Measurements from ENCODE around the gene ITIH3.

ITIH3 gene

DNA sequence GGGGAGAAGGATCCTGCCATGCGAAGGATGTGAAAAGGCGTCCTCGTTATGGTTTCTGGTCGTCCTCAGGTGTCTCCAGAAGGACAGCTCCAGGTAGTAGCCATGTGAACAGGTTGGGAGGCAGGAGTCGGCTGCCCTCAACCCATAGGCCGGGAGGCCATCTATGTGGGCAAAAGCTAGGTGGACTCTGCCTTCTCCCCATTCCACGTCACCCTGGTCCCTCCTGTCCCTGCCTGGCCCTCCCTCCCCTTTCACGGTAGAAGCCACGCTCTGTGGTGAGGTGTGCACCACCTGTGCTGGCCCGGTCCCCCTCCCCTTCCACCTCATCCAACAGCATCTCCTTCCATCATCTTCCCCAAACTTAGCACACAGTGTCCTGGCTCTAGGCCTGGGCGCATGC is 16.3 kb downstream of the ITIH3 start:
- H3K36me3 ChIP-seq (ENCODE audit: insufficient read depth, insufficient read length, low read length): no peaks in the 10 kb centered on the region
- TF ChIP-seq YY1 (IDR thresholded peaks at IDR 0.05; ENCODE audit: insufficient read depth, insufficient read length) (no peak), ZNF274 (IDR thresholded peaks at IDR 0.05; ENCODE audit: low read depth, low read length) (no peak), SUZ12 (IDR thresholded peaks at IDR 0.05; ENCODE audit: extremely low read depth, insufficient read depth, insufficient read length) (no peak)
- H3K9me3 ChIP-seq (ENCODE audit: insufficient read depth, low read length): no peaks in the 10 kb centered on the region
- no peak overlapping the region for H3K9ac ChIP-seq (ENCODE audit: insufficient read length, low read depth)
- no peak overlapping the region for H3K4me3 ChIP-seq (ENCODE audit: insufficient read length, low read depth)
- no peak for DNase-seq (ENCODE audit: low read depth, low spot score)
- peaks cover 4% of the 10 kb centered on the region for H3K27me3 ChIP-seq (ENCODE audit: insufficient read depth, insufficient read length)
- no peaks in the 10 kb centered on the region for H3K4me1 ChIP-seq (ENCODE audit: insufficient read depth, insufficient read length)

- Histone ChIP-seq H3K9me3 (ENCODE audit: insufficient read depth, low read length) (no peaks in the 10 kb centered on the region), H3K4me1 (ENCODE audit: insufficient read depth, insufficient read length) (no peaks in the 10 kb centered on the region), H3K4me3 (ENCODE audit: insufficient read length, low read depth) (no peak overlapping the region), H3K27me3 (ENCODE audit: insufficient read depth, insufficient read length) (peaks cover 4% of the 10 kb centered on the region), H3K36me3 (ENCODE audit: insufficient read depth, insufficient read length, low read length) (no peaks in the 10 kb centered on the region), H3K9ac (ENCODE audit: insufficient read length, low read depth) (no peak overlapping the region)
- no peak for TF ChIP-seq YY1 (IDR thresholded peaks at IDR 0.05; ENCODE audit: insufficient read depth, insufficient read length)
- TF ChIP-seq ZNF274 (IDR thresholded peaks at IDR 0.05; ENCODE audit: low read depth, low read length): no peak
- no peak for TF ChIP-seq SUZ12 (IDR thresholded peaks at IDR 0.05; ENCODE audit: extremely low read depth, insufficient read depth, insufficient read length)
- DNase-seq (ENCODE audit: low read depth, low spot score): no peak
Observed at GRCh38 chr3:52811452-52812011, 16.9 kb downstream of the ITIH3 start.

- H3K36me3 ChIP-seq (ENCODE audit: insufficient read depth, insufficient read length, low read length): no peaks in the 10 kb centered on the region
- no peaks in the 10 kb centered on the region for H3K9me3 ChIP-seq (ENCODE audit: insufficient read depth, low read length)
- peaks cover 14% of the 10 kb centered on the region for H3K4me1 ChIP-seq (ENCODE audit: insufficient read depth, insufficient read length)
- H3K27me3 ChIP-seq (ENCODE audit: insufficient read depth, insufficient read length): no peaks in the 10 kb centered on the region
- no peak overlapping the region for H3K9ac ChIP-seq (ENCODE audit: insufficient read length, low read depth)
- no peak overlapping the region for H3K4me3 ChIP-seq (ENCODE audit: insufficient read length, low read depth)
- TF ChIP-seq YY1 (IDR thresholded peaks at IDR 0.05; ENCODE audit: insufficient read depth, insufficient read length) (no peak), SUZ12 (IDR thresholded peaks at IDR 0.05; ENCODE audit: extremely low read depth, insufficient read depth, insufficient read length) (no peak), ZNF274 (IDR thresholded peaks at IDR 0.05; ENCODE audit: low read depth, low read length) (no peak)
- DNase-seq (ENCODE audit: low read depth, low spot score): no peak
Observed at GRCh38 chr3:52813810-52814209, 19.2 kb downstream of the ITIH3 start.

DNA sequence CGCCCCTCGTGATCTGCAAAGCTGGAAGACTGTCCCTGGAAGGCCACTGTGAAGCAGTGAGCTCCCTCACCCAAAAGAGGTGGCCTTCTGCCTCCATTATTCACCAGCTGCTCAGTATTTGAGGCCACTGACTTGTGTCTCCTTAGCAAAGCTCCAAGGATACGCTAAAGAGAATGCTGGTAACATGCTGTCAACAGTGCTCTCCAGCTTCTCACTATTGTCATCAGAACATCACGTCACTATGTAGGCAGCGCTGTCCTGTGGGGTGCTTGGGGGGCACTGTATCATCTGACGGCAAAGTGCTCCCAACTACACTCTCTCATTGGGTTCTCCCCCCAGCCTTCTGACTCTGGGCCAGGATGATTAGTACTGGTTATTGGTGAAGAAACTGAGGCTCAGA is 21.6 kb downstream of the ITIH3 start:
- TF ChIP-seq ZNF274 (IDR thresholded peaks at IDR 0.05; ENCODE audit: low read depth, low read length): no peak
- Histone ChIP-seq H3K27me3 (ENCODE audit: insufficient read depth, insufficient read length) (no peaks in the 10 kb centered on the region), H3K4me1 (ENCODE audit: insufficient read depth, insufficient read length) (peaks cover 30% of the 10 kb centered on the region)

DNA sequence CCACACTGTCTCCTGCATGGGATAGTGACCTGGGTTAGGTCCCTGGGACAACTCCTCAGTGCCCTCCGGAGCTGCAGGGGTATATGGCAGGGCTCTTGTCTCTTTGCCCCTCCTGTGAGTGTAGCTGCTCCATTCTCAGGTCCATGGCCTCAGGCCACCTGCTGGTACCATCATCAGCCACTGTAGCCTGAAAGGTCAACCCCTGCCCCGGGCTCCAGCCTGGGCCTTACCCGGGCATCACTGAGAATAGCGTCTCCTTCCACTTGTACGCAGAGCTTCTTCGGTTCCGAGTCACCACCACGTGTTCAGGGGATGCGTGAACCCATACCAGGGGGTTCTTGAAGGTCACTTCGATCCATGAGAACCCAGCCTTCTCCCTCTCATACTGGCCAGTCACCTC is 22.1 kb downstream of the ITIH3 start:
- H3K9me3 ChIP-seq (ENCODE audit: insufficient read depth, low read length): no peaks in the 10 kb centered on the region
- H3K27me3 ChIP-seq (ENCODE audit: insufficient read depth, insufficient read length): no peaks in the 10 kb centered on the region
- H3K36me3 ChIP-seq (ENCODE audit: insufficient read depth, insufficient read length, low read length): no peaks in the 10 kb centered on the region
- no peak overlapping the region for H3K9ac ChIP-seq (ENCODE audit: insufficient read length, low read depth)
- no peak for DNase-seq (ENCODE audit: low read depth, low spot score)
- TF ChIP-seq YY1 (IDR thresholded peaks at IDR 0.05; ENCODE audit: insufficient read depth, insufficient read length) (no peak), ZNF274 (IDR thresholded peaks at IDR 0.05; ENCODE audit: low read depth, low read length) (no peak), SUZ12 (IDR thresholded peaks at IDR 0.05; ENCODE audit: extremely low read depth, insufficient read depth, insufficient read length) (no peak)
- H3K4me3 ChIP-seq (ENCODE audit: insufficient read length, low read depth): no peak overlapping the region
- peaks cover 30% of the 10 kb centered on the region for H3K4me1 ChIP-seq (ENCODE audit: insufficient read depth, insufficient read length)

More for the DNA sequence above, 21.6 kb downstream of the ITIH3 start:
- Histone ChIP-seq H3K9ac (ENCODE audit: insufficient read length, low read depth) (no peak overlapping the region), H3K4me3 (ENCODE audit: insufficient read length, low read depth) (no peak overlapping the region), H3K36me3 (ENCODE audit: insufficient read depth, insufficient read length, low read length) (no peaks in the 10 kb centered on the region), H3K9me3 (ENCODE audit: insufficient read depth, low read length) (no peaks in the 10 kb centered on the region)
- DNase-seq (ENCODE audit: low read depth, low spot score): no peak

GRCh38 chr3:52817221-52817620 is 22.6 kb downstream of the ITIH3 start:
- no peak for DNase-seq (ENCODE audit: low read depth, low spot score)
- TF ChIP-seq SUZ12 (IDR thresholded peaks at IDR 0.05; ENCODE audit: extremely low read depth, insufficient read depth, insufficient read length) (no peak), ZNF274 (IDR thresholded peaks at IDR 0.05; ENCODE audit: low read depth, low read length) (no peak), YY1 (IDR thresholded peaks at IDR 0.05; ENCODE audit: insufficient read depth, insufficient read length) (no peak)
- H3K36me3 ChIP-seq (ENCODE audit: insufficient read depth, insufficient read length, low read length): no peaks in the 10 kb centered on the region

DNA sequence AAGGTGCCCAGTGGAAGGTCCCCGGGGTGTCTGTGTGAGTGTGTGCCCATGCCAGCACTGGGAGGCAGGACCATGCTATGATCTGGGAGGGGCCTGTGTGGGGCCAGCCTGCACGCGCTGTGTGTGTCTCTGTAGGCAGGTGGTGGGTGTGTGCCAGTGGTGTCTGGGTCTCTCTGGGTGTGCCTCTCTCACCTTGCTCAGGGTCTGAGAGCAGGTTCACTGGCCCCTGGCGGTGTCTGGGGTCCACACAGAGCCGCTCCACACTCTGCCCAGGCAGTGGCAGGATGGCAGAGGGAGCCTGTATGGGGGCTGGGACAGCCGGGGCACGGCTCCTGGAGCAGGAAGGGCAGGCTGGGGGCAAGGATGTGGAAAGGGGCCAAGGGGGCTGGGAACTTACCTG is 23.3 kb downstream of the ITIH3 start:
- TF ChIP-seq SUZ12 (IDR thresholded peaks at IDR 0.05; ENCODE audit: extremely low read depth, insufficient read depth, insufficient read length) (no peak), ZNF274 (IDR thresholded peaks at IDR 0.05; ENCODE audit: low read depth, low read length) (no peak), YY1 (IDR thresholded peaks at IDR 0.05; ENCODE audit: insufficient read depth, insufficient read length) (no peak)
- Histone ChIP-seq H3K27me3 (ENCODE audit: insufficient read depth, insufficient read length) (no peaks in the 10 kb centered on the region), H3K9me3 (ENCODE audit: insufficient read depth, low read length) (no peaks in the 10 kb centered on the region), H3K4me3 (ENCODE audit: insufficient read length, low read depth) (no peak overlapping the region), H3K9ac (ENCODE audit: insufficient read length, low read depth) (no peak overlapping the region), H3K4me1 (ENCODE audit: insufficient read depth, insufficient read length) (peaks cover 30% of the 10 kb centered on the region), H3K36me3 (ENCODE audit: insufficient read depth, insufficient read length, low read length) (no peaks in the 10 kb centered on the region)
- DNase-seq (ENCODE audit: low read depth, low spot score): no peak

More at GRCh38 chr3:52817221-52817620, 22.6 kb downstream of the ITIH3 start:
- H3K4me1 ChIP-seq (ENCODE audit: insufficient read depth, insufficient read length): peaks cover 30% of the 10 kb centered on the region
- no peaks in the 10 kb centered on the region for H3K27me3 ChIP-seq (ENCODE audit: insufficient read depth, insufficient read length)
- no peak overlapping the region for H3K4me3 ChIP-seq (ENCODE audit: insufficient read length, low read depth)
- H3K9me3 ChIP-seq (ENCODE audit: insufficient read depth, low read length): no peaks in the 10 kb centered on the region
- no peak overlapping the region for H3K9ac ChIP-seq (ENCODE audit: insufficient read length, low read depth)
